ENCODE measurements around the gene ANXA4. TPM values are rescaled to one million over a fixed set of nuclear protein-coding genes. Genes with fewer than 3 reads are reported as not detected.
A peak's percentile ranks its signal among the peaks of the same experiment; 100 is the strongest.

Gene ANXA4
- total and polyA plus RNA-seq, 2 of the 13 experiments (the other 11 are each of a cell fraction or from before 2014, with no cell fraction given): 155 to 168 TPM

DNA sequence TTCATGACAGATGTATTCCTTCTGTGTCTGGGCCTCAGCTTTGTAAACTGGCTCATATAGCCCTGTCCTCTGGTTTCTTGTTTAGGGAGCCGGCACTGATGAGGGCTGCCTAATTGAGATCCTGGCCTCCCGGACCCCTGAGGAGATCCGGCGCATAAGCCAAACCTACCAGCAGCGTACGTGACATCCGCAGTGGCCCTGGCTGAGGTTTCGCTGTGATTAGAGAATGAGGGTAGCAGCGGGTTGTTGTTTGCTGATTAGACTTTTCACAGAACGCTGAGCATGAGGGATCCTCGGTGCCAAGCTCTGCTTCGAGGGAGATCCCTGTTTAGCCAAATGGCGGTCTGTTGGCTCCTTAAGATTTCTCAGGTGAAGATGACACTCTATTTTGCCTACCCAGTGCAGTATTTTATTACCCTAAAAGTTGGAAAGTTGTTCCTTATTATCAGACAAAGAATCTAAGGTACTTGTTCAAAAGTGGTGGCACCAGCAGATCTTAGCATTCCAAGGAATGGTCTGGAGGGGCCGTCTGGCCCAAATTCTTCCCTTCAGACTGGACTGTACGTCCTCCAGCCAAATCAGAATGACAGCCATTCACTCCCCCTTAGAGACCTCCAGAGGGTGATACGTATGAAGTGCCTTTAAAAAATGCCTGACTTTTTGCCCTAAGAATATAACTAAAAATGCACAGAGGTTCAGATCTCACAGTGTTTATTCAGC lies 66.0 kb downstream of the ANXA4 start:
- no peak overlapping the region for H2AFZ ChIP-seq (ENCODE audit: low read length)
- H3K4me1 ChIP-seq (ENCODE audit: insufficient read depth, low read length): no peaks in the 10 kb centered on the region
- FAIRE-seq (no peak), DNase-seq (ENCODE audit: low spot score) (no peak), ATAC-seq (no peak)
- intact Hi-C loops (cut with micrococcal nuclease; ENCODE audit: unreplicated experiment): no loop called here
- BruUV-seq (replicated peaks): no TSS peak
- no peak overlapping the region for H3K27ac ChIP-seq (ENCODE audit: extremely low read length, insufficient read depth, low read length)
- H3K4me3 ChIP-seq (replicated peaks in 1 of 3; ENCODE audit: insufficient read depth in 1 of 3, low read depth in 2 of 3, low read length in 3 of 3): no peak overlapping the region
- no peaks in the 10 kb centered on the region for H4K20me1 ChIP-seq (ENCODE audit: insufficient read depth, low read length)
- peaks cover 38 to 83% of the 10 kb centered on the region in 2 experiments for H3K36me3 ChIP-seq (replicated peaks in 1 of 2; ENCODE audit: control insufficient read depth in 1 of 2, insufficient read depth in 2 of 2, low read length in 2 of 2)
- H3K79me2 ChIP-seq (ENCODE audit: insufficient read depth, low read length): no peaks in the 10 kb centered on the region
- no peaks in the 10 kb centered on the region for H3K27me3 ChIP-seq (ENCODE audit: control insufficient read depth in 1 of 2, insufficient read depth in 2 of 2, low read length in 2 of 2)
- no peak overlapping the region for H3K9ac ChIP-seq (ENCODE audit: insufficient read depth, low read depth, low read length)
- CTCF ChIA-PET (ENCODE audit: low intra/inter-chr PET ratio, low total read pairs): no interaction called here
- in situ Hi-C loops (cut with HindIII; ENCODE audit: extremely low pct_ligation_motif_present, low pct_unique_long_range_greater_than_20kb): no loop called here
- POLR2A ChIA-PET: no interaction called here
- 97% methylated on average over 16 of the region's 16 CpGs for WGBS (ENCODE audit: low lambda C conversion rate)
- no peaks in the 10 kb centered on the region for H3K9me3 ChIP-seq (ENCODE audit: low read length)
- TF ChIP-seq, protein P1, sequence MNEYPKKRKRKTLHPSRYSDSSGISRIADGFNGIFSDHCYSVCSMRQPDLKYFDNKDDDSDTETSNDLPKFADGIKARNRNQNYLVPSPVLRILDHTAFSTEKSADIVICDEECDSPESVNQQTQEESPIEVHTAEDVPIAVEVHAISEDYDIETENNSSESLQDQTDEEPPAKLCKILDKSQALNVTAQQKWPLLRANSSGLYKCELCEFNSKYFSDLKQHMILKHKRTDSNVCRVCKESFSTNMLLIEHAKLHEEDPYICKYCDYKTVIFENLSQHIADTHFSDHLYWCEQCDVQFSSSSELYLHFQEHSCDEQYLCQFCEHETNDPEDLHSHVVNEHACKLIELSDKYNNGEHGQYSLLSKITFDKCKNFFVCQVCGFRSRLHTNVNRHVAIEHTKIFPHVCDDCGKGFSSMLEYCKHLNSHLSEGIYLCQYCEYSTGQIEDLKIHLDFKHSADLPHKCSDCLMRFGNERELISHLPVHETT (CRISPR knock-in tag; conservative IDR thresholded peaks at IDR 0.05): no peak
- TF ChIP-seq RBM22 (optimal IDR thresholded peaks at IDR 0.05; ENCODE audit: low read length) (peak; percentile 36), ZFP36 (IDR thresholded peaks at IDR 0.05; ENCODE audit: borderline replicate concordance, low read depth, low read length, partially characterized antibody) (no peak)
- H3K4me2 ChIP-seq (ENCODE audit: low read depth, low read length): no peak overlapping the region

DNA sequence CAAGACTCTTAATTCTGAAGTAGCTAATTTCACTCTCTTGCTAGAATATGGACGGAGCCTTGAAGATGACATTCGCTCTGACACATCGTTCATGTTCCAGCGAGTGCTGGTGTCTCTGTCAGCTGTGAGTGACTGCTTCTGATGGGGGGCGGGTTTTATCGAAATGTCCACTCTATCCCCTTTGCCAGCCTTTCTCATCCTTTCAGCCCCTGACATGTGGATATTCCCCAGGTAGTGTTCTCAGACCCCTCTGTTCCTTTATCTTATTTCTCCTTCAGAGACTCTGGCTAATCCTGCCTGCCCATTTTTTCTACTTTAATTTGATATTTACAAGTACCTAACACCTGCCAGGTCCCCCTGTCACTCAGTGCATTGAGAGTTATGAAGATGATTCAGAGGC lies 68.6 kb downstream of the ANXA4 start:
- DNase-seq (ENCODE audit: low spot score) (no peak), FAIRE-seq (no peak), ATAC-seq (no peak)
- Histone ChIP-seq H3K9ac (ENCODE audit: insufficient read depth, low read depth, low read length) (no peak overlapping the region), H4K20me1 (ENCODE audit: insufficient read depth, low read length) (no peaks in the 10 kb centered on the region), H3K4me3 (replicated peaks in 1 of 3; ENCODE audit: insufficient read depth in 1 of 3, low read depth in 2 of 3, low read length in 3 of 3) (no peak overlapping the region), H3K9me3 (ENCODE audit: low read length) (no peaks in the 10 kb centered on the region), H3K4me1 (ENCODE audit: insufficient read depth, low read length) (no peaks in the 10 kb centered on the region), H3K27me3 (ENCODE audit: control insufficient read depth in 1 of 2, insufficient read depth in 2 of 2, low read length in 2 of 2) (no peaks in the 10 kb centered on the region), H3K36me3 (replicated peaks in 1 of 2; ENCODE audit: control insufficient read depth in 1 of 2, insufficient read depth in 2 of 2, low read length in 2 of 2) (peaks cover 40 to 77% of the 10 kb centered on the region in 2 experiments), H3K4me2 (ENCODE audit: low read depth, low read length) (no peak overlapping the region), H3K79me2 (ENCODE audit: insufficient read depth, low read length) (no peaks in the 10 kb centered on the region), H3K27ac (ENCODE audit: extremely low read length, insufficient read depth, low read length) (no peak overlapping the region), H2AFZ (ENCODE audit: low read length) (no peak overlapping the region)
- WGBS (ENCODE audit: low lambda C conversion rate): 94% methylated on average over 6 of the region's 6 CpGs
- POLR2A ChIA-PET: interaction anchor here (1.4 kb wide), 1 partner anchor 86 kb away, joined by 3 read pairs; no protein-coding TSS in a partner anchor
- TF ChIP-seq TAF15 (IDR thresholded peaks at IDR 0.05; ENCODE audit: low read depth, low read length, poor library complexity, severe bottlenecking): no peak
- TF ChIP-seq SALL1 (CRISPR knock-in tag; IDR thresholded peaks at IDR 0.05): no peak
- TF ChIP-seq, protein P1 (CRISPR knock-in tag; conservative IDR thresholded peaks at IDR 0.05): no peak
- TF ChIP-seq, protein P2, sequence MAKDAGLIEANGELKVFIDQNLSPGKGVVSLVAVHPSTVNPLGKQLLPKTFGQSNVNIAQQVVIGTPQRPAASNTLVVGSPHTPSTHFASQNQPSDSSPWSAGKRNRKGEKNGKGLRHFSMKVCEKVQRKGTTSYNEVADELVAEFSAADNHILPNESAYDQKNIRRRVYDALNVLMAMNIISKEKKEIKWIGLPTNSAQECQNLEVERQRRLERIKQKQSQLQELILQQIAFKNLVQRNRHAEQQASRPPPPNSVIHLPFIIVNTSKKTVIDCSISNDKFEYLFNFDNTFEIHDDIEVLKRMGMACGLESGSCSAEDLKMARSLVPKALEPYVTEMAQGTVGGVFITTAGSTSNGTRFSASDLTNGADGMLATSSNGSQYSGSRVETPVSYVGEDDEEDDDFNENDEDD (CRISPR knock-in tag; IDR thresholded peaks at IDR 0.05; ENCODE audit: borderline replicate concordance): no peak
- TF ChIP-seq THYN1 (CRISPR knock-in tag; IDR thresholded peaks at IDR 0.05; ENCODE audit: borderline replicate concordance, low read depth): no peak
- TF ChIP-seq ZNF619 (CRISPR knock-in tag; IDR thresholded peaks at IDR 0.05): no peak
- no TSS peak for BruUV-seq (replicated peaks)
- in situ Hi-C loops (cut with HindIII; ENCODE audit: extremely low pct_ligation_motif_present, low pct_unique_long_range_greater_than_20kb): loop anchor here (10.0 kb wide), 1 partner anchor 246 kb away; no protein-coding TSS in a partner anchor
- intact Hi-C loops (cut with micrococcal nuclease; ENCODE audit: unreplicated experiment): no loop called here
- CTCF ChIA-PET (ENCODE audit: low intra/inter-chr PET ratio, low total read pairs): no interaction called here

Data from HepG2 (cell line).